Measurements from ENCODE around the gene MPDU1. TPM values are rescaled to one million over a fixed set of nuclear protein-coding genes. Genes with fewer than 3 reads are reported as not detected.

MPDU1 gene
- total and polyA plus RNA-seq, 2 of the 13 experiments (the other 11 are each of a cell fraction or from before 2014, with no cell fraction given), result 112 to 167 TPM

DNA sequence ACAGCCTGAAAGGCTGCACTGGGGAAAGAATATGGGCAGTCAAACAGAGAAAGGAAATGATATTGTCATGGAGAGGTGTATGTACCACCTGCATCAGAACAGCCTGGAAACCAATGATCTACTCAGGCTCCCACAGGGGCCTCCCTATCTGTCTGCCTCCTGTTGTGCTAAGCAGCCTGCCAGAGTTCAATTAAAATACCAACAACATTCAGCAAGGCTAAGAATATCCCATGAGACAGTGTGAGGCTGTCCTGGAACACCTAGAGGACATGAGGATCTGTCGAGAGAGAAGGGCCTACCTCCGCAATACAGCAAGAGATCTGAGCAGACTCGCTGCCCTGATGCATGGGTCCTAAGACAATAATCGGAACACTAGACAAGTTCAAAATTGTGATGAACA, 22.6 kb downstream of the MPDU1 start:
- DNase-seq (ENCODE audit: low spot score) (no peak), FAIRE-seq (no peak), ATAC-seq (no peak)
- in situ Hi-C loops (cut with HindIII; ENCODE audit: extremely low pct_ligation_motif_present, low pct_unique_long_range_greater_than_20kb) (no loop called here), intact Hi-C loops (cut with micrococcal nuclease; ENCODE audit: unreplicated experiment) (no loop called here)
- Histone ChIP-seq H3K9me3 (ENCODE audit: low read length) (no peaks in the 10 kb centered on the region), H3K36me3 (replicated peaks in 1 of 2; ENCODE audit: control insufficient read depth in 1 of 2, insufficient read depth in 2 of 2, low read length in 2 of 2) (peaks cover 16 to 44% of the 10 kb centered on the region in 2 experiments), H3K4me1 (ENCODE audit: insufficient read depth, low read length) (peaks cover 10% of the 10 kb centered on the region), H3K27me3 (ENCODE audit: control insufficient read depth in 1 of 2, insufficient read depth in 2 of 2, low read length in 2 of 2) (no peaks in the 10 kb centered on the region), H3K27ac (ENCODE audit: extremely low read length, insufficient read depth, low read length) (no peak overlapping the region), H3K79me2 (ENCODE audit: insufficient read depth, low read length) (peaks cover 11% of the 10 kb centered on the region), H3K4me2 (ENCODE audit: low read depth, low read length) (no peak overlapping the region), H3K4me3 (replicated peaks in 1 of 3; ENCODE audit: insufficient read depth in 1 of 3, low read depth in 2 of 3, low read length in 3 of 3) (no peak overlapping the region), H3K9ac (ENCODE audit: insufficient read depth, low read depth, low read length) (no peak overlapping the region), H2AFZ (ENCODE audit: low read length) (no peak overlapping the region), H4K20me1 (ENCODE audit: insufficient read depth, low read length) (no peaks in the 10 kb centered on the region)
- BruUV-seq (replicated peaks), result no TSS peak
- POLR2A ChIA-PET, result no interaction called here
- TF ChIP-seq, protein P1, sequence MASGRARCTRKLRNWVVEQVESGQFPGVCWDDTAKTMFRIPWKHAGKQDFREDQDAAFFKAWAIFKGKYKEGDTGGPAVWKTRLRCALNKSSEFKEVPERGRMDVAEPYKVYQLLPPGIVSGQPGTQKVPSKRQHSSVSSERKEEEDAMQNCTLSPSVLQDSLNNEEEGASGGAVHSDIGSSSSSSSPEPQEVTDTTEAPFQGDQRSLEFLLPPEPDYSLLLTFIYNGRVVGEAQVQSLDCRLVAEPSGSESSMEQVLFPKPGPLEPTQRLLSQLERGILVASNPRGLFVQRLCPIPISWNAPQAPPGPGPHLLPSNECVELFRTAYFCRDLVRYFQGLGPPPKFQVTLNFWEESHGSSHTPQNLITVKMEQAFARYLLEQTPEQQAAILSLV (CRISPR knock-in tag; IDR thresholded peaks at IDR 0.05; ENCODE audit: borderline replicate concordance), result no peak
- TF ChIP-seq ZMYM4 (CRISPR knock-in tag; IDR thresholded peaks at IDR 0.05), result no peak
- TF ChIP-seq WIZ (CRISPR knock-in tag; IDR thresholded peaks at IDR 0.05), result no peak
- TF ChIP-seq, protein P2, sequence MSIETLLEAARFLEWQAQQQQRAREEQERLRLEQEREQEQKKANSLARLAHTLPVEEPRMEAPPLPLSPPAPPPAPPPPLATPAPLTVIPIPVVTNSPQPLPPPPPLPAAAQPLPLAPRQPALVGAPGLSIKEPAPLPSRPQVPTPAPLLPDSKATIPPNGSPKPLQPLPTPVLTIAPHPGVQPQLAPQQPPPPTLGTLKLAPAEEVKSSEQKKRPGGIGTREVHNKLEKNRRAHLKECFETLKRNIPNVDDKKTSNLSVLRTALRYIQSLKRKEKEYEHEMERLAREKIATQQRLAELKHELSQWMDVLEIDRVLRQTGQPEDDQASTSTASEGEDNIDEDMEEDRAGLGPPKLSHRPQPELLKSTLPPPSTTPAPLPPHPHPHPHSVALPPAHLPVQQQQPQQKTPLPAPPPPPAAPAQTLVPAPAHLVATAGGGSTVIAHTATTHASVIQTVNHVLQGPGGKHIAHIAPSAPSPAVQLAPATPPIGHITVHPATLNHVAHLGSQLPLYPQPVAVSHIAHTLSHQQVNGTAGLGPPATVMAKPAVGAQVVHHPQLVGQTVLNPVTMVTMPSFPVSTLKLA (IDR thresholded peaks at IDR 0.05), result no peak
- no peak for TF ChIP-seq ZNF20 (CRISPR knock-in tag; IDR thresholded peaks at IDR 0.05)
- TF ChIP-seq, protein P3, sequence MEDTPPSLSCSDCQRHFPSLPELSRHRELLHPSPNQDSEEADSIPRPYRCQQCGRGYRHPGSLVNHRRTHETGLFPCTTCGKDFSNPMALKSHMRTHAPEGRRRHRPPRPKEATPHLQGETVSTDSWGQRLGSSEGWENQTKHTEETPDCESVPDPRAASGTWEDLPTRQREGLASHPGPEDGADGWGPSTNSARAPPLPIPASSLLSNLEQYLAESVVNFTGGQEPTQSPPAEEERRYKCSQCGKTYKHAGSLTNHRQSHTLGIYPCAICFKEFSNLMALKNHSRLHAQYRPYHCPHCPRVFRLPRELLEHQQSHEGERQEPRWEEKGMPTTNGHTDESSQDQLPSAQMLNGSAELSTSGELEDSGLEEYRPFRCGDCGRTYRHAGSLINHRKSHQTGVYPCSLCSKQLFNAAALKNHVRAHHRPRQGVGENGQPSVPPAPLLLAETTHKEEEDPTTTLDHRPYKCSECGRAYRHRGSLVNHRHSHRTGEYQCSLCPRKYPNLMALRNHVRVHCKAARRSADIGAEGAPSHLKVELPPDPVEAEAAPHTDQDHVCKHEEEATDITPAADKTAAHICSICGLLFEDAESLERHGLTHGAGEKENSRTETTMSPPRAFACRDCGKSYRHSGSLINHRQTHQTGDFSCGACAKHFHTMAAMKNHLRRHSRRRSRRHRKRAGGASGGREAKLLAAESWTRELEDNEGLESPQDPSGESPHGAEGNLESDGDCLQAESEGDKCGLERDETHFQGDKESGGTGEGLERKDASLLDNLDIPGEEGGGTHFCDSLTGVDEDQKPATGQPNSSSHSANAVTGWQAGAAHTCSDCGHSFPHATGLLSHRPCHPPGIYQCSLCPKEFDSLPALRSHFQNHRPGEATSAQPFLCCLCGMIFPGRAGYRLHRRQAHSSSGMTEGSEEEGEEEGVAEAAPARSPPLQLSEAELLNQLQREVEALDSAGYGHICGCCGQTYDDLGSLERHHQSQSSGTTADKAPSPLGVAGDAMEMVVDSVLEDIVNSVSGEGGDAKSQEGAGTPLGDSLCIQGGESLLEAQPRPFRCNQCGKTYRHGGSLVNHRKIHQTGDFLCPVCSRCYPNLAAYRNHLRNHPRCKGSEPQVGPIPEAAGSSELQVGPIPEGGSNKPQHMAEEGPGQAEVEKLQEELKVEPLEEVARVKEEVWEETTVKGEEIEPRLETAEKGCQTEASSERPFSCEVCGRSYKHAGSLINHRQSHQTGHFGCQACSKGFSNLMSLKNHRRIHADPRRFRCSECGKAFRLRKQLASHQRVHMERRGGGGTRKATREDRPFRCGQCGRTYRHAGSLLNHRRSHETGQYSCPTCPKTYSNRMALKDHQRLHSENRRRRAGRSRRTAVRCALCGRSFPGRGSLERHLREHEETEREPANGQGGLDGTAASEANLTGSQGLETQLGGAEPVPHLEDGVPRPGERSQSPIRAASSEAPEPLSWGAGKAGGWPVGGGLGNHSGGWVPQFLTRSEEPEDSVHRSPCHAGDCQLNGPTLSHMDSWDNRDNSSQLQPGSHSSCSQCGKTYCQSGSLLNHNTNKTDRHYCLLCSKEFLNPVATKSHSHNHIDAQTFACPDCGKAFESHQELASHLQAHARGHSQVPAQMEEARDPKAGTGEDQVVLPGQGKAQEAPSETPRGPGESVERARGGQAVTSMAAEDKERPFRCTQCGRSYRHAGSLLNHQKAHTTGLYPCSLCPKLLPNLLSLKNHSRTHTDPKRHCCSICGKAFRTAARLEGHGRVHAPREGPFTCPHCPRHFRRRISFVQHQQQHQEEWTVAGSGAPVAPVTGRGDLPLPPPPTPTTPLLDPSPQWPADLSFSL (CRISPR knock-in tag; IDR thresholded peaks at IDR 0.05), result no peak
- TF ChIP-seq AGO1 (IDR thresholded peaks at IDR 0.05; ENCODE audit: low read depth, low read length, poor library complexity, severe bottlenecking), result no peak
- no peak for TF ChIP-seq GLI4 (CRISPR knock-in tag; IDR thresholded peaks at IDR 0.05; ENCODE audit: borderline replicate concordance)
- TF ChIP-seq ZNF331 (CRISPR knock-in tag; IDR thresholded peaks at IDR 0.05), result no peak
- TF ChIP-seq HNRNPUL1 (IDR thresholded peaks at IDR 0.05; ENCODE audit: low read depth, low read length), result no peak
- no peak for TF ChIP-seq ADNP (CRISPR knock-in tag; IDR thresholded peaks at IDR 0.05)
- TF ChIP-seq, protein P4, sequence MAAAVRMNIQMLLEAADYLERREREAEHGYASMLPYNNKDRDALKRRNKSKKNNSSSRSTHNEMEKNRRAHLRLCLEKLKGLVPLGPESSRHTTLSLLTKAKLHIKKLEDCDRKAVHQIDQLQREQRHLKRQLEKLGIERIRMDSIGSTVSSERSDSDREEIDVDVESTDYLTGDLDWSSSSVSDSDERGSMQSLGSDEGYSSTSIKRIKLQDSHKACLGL (CRISPR knock-in tag; IDR thresholded peaks at IDR 0.05), result no peak
- TF ChIP-seq TAF15 (IDR thresholded peaks at IDR 0.05; ENCODE audit: low read depth, low read length, poor library complexity, severe bottlenecking), result no peak
- no peak for TF ChIP-seq SMYD3 (CRISPR knock-in tag; IDR thresholded peaks at IDR 0.05)
- WGBS (ENCODE audit: low lambda C conversion rate), result 99% methylated on average over 4 of the region's 4 CpGs
- CTCF ChIA-PET (ENCODE audit: low intra/inter-chr PET ratio, low total read pairs), result no interaction called here

All from HepG2 (cell line).